Astrocyte of the spinal cord (primary cell): ENCODE data around the gene MB21D2.

ENCODE experiments used
- DNase-seq: peaks from one replicate; pipeline ENCODE4 v3.0.0; 2011; ENCODE audit warnings: low read depth, low spot score
- H3K4me3 ChIP-seq: 2 replicates; pipeline ENCODE4 v1.5.1; 2011; ENCODE audit warnings: low read depth, mild to moderate bottlenecking, low read length, moderate library complexity
- in situ Hi-C: cut with HindIII; loops from 2 replicates; pipeline ENCODE4 v1.10.0; 2017; ENCODE audit warnings: low sequenced_read_pairs
- TF ChIP-seq, protein P1 (sequence below): IDR thresholded peaks from 2 replicates; pipeline ENCODE4 v1.5.1; 2012; ENCODE audit warnings: low read depth, mild to moderate bottlenecking, low read length, inconsistent platforms

Gene MB21D2

DNA sequence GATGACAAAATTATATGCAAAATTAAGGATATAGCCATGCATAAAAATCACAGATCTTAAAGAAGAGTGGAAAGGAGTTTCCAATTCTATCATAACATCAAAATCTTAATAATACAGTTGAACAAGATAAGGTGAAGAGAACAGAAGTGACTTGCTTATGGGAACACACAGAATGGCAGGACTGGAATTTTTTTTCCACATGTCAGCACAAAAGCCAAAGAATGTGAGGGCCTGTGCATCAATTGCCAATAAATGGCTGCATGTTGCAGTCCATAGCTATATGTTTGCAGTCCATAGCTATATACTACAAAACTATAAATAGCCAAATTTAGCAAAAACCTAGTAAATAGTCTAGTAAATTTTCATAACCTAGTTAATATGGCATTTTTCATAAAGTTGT lies 10.4 kb upstream of the MB21D2 start:
- H3K4me3 ChIP-seq, result no peak overlapping the region
- no peak for DNase-seq
- TF ChIP-seq, protein P1, sequence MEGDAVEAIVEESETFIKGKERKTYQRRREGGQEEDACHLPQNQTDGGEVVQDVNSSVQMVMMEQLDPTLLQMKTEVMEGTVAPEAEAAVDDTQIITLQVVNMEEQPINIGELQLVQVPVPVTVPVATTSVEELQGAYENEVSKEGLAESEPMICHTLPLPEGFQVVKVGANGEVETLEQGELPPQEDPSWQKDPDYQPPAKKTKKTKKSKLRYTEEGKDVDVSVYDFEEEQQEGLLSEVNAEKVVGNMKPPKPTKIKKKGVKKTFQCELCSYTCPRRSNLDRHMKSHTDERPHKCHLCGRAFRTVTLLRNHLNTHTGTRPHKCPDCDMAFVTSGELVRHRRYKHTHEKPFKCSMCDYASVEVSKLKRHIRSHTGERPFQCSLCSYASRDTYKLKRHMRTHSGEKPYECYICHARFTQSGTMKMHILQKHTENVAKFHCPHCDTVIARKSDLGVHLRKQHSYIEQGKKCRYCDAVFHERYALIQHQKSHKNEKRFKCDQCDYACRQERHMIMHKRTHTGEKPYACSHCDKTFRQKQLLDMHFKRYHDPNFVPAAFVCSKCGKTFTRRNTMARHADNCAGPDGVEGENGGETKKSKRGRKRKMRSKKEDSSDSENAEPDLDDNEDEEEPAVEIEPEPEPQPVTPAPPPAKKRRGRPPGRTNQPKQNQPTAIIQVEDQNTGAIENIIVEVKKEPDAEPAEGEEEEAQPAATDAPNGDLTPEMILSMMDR, result no peak
- in situ Hi-C loops, result no loop called here

DNA sequence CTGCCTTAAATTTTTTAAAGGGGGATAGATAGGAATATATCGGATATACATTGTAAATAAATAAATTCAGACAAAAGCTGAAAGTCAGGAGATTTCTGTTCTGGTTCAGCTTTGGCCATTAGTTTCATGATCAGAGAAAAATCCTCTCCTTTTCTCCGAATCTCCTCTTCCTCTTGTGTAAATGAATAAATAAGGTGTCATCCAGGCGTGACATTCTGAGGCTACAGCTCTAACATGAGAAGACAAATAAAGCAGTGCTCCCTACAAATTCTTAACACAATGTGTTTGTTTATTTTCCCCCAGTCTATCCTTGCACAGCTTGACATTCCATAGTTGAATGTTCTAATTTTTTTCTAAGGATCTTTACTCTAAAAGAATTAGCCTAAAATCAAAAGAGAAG lies 9.4 kb upstream of the MB21D2 start:
- in situ Hi-C loops, result no loop called here
- TF ChIP-seq, protein P1, result no peak
- DNase-seq, result no peak
- H3K4me3 ChIP-seq, result no peak overlapping the region

DNA sequence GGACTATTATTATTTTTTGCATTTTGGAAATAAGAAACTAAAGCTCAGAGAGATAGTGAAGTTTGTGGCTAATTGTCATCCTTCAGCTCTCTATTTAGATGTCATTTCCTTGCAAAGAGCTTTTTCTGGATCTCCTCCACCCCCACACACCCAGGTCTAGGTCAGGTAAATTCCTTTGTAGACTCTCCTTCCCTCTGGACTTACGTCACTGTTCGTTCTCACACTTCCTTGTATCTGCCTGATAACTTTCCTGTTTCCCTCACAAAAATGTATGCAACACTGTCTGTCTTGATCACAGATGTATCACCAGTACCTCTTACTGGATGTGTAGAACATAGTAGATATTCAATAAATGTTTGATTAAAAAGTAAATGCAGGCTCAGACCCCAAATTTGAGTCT lies 6.1 kb upstream of the MB21D2 start:
- in situ Hi-C loops, result no loop called here
- TF ChIP-seq, protein P1, result no peak

DNA sequence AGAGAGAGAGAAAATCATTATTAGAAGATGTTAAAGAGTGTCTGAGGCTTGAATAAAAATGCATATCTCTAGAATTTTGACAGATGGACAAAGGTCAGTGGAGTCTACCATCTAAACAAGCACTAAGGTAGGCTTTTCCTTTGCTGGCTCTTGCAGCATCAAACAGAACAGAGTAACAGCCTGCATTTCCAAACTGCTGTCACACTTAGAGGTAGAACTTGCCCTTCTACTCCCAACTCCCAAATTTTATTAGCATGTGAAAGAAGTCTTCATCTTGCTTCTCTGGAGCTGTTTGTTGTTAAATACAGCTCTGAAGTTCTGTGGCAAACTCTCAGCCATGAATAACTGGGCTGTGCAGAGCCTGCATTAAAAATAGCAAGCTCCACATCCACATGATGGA lies 4.1 kb upstream of the MB21D2 start:
- in situ Hi-C loops, result no loop called here
- H3K4me3 ChIP-seq, result no peak overlapping the region
- TF ChIP-seq, protein P1, result no peak
- no peak for DNase-seq

More for the DNA sequence above, 6.1 kb upstream of the MB21D2 start:
- no peak overlapping the region for H3K4me3 ChIP-seq
- DNase-seq, result no peak

DNA sequence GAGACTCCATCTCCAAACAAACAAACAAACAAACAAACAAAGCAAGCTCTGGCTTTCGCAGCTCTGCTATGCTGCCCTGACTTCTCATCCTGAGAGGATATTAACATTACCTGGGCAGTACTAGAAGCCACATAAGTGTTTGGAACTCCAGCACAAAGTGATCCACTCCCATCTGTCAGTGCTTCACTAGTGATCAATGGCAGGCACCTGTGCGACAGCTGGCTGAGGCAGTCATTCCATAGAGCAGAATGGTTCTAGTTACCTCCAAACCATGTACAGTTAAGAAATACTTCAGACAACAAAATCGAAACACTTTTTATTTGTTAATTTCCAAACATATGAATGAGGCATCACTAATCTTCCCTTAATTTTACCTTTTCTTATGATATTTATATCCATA lies 2.8 kb upstream of the MB21D2 start:
- DNase-seq, result no peak
- in situ Hi-C loops, result no loop called here
- no peak overlapping the region for H3K4me3 ChIP-seq
- TF ChIP-seq, protein P1, result no peak

DNA sequence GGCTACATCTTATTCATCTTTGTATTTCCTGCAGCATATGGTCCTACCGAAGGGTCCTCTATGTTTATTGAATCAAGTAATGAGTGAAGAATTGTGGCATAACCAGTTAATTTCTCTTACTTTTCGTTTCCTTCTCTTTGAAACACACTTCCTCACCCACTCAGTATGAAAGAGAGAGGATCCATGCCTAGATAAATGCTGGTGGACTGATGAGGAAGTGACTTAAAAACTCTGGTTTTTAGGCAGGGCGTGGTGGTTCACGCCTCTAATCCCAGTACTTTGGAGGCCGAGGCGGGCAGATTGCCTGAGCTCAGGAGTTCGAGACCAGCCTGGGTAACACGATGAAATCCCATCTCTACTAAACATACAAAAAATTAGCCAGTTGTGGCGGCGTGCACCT lies 2.2 kb upstream of the MB21D2 start:
- DNase-seq, result no peak
- TF ChIP-seq, protein P1, result no peak
- in situ Hi-C loops, result no loop called here
- H3K4me3 ChIP-seq, result no peak overlapping the region

DNA sequence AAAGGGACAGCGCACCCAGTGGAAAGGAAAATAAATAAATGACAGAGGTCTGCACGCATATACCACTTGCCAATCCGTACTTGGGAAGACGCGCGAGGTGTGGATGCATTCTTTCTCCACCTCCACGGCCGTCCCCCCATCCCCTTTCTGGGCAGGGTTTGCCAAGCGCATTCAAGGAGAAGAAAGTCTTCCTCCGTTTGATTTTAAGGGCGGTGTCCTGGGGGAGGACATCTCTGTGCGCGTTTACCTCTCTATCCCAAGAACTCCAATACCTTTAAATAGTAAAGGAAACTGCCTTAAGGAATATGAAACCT lies 576 bp upstream of the MB21D2 start:
- peak overlapping the region; percentile 95 for H3K4me3 ChIP-seq
- DNase-seq, result no peak
- TF ChIP-seq, protein P1, result no peak
- in situ Hi-C loops, result no loop called here
